Dermis microvascular lymphatic vessel endothelial cell (primary cell): ENCODE data around the gene NFE2L2. TPM values are rescaled to one million over a fixed set of nuclear protein-coding genes. Genes with fewer than 3 reads are reported as not detected.
"Not testable (repeated sequence)": the region's sequence is repeated elsewhere in the genome, so short reads cannot be mapped to it uniquely, and the experiment has no call there.

Experiments
- DNase-seq, 2 donors: peaks; one replicate each; pipeline versions ENCODE4 v3.0.0 to v3.0.0-alpha.2; 2010; ENCODE audit warnings: low read depth in 2 of 2
- total RNA-seq: library from RNA; depleted of rRNA; stranded (reverse); fragments of >200 nt; gene quantifications from 2 replicates; pipeline ENCODE4 v1.2.1, GENCODE V29; 2014

NFE2L2 gene
- total RNA-seq, 1 donor from 2014 or later = 22.9 TPM

DNA sequence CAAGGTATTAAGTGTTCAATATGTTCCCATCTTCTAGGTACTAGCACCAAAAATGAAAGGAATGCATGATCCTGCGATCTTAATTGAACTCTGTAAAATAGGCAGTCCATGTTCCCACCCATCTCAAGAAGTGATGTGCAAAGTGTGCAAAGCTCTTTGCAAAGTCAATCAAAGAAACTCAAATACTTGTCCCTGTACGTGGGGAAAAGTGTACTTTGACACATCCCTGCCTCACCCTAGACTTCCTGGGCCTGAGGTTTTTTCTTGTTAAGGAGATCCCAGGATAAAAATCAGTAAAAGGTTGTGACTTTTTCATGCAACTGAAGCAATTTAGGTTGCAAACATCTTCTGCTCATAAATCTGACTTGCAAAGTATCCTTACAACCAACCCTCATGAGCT, 26.6 kb downstream of the NFE2L2 start:
- DNase-seq = no peak

DNA sequence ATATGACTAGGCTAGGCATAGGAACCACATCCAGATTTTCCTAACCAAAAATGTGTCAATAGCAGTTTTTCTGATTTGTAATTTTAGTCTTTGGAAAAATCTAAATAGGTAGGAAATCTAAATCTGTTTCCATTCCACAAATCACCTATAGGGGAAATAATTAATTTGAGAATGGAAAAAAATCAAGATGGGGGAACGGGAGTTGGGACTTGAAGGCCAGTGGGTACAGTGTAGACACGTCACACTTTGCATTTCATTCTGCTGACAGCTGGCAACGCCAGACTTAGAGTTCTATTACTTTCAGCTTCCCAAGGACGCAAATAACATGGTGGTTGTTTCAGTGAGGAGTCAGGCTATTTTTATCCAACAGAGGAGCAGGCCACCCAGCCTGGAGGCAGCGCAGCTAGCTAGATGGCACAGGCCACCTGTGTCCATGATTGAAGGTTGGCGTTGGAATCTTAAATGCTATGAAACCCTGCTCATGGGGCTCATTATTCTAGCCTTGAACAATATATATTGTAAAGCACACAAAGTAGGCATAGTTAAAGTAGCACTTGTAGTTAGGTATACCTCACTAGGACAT, 28.6 kb downstream of the NFE2L2 start:
- DNase-seq = no peak

DNA sequence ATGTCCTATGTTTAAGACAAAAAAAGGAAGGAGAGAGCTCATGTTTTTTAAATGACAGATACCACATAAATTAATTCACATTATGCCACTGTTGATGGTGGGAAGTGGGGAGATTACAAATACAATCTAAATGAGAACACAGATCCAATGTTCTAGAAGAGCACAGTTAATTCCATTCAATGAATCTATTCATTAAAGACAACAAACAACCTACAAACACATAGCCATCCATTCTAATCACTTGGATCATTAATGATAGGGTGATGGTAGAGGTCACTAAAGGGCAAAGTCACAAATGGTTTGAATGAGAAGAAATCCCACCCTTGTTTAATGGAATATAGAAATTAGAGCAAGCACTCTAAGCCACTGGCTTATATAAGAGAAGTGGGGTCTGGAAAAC, 30.3 kb downstream of the NFE2L2 start:
- DNase-seq = no peak

DNA sequence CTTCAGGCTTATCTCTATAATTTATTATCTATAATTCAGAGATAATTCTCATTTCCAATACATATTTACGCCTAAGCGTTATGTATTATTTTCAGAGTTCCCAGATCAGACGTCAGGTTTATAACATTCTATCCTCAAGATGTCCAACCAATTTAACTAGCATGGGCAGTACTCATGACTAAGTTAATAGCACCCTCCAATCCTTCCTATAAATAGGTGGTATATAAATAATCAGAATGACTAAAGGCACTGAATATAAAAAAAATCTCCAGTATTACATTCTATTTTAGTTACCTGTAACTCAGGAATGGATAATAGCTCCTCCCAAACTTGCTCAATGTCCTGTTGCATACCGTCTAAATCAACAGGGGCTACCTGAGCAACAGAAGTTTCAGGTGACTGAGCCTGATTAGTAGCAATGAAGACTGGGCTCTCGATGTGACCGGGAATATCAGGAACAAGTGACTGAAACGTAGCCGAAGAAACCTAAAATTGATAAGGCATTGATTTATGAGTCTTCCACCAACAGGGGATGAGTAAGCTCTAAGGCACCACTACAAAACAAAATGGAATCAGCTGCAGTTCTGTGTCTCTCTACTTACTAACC, 32.3 kb downstream of the NFE2L2 start:
- DNase-seq = no peak

DNA sequence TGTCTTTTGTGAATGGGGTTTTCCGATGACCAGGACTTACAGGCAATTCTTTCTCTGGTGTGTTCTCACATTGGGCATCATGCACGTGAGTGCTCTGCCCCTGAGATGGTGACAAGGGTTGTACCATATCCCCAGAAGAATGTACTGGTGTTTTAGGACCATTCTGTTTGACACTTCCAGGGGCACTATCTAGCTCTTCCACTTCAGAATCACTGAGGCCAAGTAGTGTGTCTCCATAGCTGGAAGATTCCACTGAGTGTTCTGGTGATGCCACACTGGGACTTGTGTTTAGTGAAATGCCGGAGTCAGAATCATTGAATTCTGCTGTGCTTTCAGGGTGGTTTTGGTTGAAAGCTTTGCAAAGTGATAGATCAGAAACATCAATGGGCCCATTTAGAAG, 33.3 kb downstream of the NFE2L2 start:
- no peak for DNase-seq

DNA sequence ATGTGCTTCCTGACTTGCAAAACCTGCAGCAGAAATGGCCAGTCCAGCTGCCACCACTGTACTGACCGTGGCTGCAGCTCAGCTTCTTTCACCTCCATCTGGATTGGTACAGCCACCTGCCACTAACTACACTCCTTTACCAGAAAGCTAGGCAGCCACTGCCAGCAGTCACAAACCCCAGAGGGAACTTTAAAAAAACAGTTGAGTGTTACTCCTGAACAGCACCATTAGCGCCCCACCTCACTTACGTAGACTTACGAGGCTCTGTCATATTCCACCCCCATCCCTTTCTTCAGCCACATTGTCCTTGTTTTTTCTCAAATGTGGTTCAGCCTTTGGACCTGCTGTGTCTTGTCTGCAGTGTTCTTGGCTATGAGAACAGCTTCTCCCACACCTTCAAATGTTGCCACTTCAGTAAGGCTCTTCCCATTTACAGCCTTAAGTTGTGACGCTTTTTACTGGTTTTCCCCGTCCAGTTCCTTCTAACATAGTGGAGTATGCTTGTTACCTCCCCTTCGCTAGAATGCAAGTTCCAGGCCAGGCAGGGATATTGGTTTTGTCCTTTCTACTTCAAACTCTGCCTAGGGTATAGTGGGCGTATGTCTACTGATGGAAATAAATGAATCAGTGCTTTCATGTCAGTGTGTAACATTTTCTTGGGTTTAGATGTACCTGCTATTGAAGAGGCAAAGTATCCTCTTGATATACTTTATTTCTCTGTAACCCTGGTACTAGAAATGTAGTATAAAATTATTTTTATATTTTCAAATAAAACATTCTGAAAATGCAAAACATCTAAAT, 34.9 kb downstream of the NFE2L2 start:
- DNase-seq = no peak

DNA sequence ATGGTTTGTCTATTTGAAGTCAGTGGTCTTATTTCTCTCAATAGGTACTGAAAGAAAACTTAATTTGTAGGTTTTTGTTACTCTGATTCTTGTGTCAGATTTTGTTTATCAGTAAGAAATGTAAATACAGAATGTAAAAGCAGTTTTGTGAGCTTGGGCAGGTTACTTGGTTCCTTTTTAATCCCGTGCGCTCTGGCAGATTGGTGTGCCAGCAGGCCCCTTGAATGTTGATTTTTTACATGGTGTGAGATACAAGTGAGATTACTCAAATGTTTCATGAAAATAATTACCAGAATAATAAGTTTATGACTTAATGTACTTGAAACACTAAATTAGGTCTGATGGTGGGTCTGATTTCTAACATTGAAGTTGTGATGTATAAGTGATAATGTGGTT, 38.6 kb downstream of the NFE2L2 start:
- DNase-seq = no peak

DNA sequence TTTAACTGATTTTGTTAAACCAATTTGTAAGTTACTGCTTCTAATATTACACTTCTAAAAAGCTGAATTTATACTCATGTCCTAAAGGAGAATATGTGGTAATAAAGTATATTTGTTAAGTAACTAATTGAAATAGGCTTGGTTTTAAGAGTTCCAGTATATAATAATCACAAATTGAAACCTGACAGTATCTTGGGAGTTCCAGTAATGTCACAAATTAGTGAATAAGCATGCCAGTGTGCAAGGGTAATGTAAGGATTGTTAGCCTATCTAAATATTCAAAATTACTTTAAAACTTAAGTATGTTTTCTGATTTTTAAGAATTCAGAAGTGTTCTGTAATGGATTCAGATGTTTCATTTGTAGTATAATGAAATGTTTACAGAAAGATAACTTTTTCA, 41.1 kb downstream of the NFE2L2 start:
- DNase-seq = not testable (repeated sequence)

DNA sequence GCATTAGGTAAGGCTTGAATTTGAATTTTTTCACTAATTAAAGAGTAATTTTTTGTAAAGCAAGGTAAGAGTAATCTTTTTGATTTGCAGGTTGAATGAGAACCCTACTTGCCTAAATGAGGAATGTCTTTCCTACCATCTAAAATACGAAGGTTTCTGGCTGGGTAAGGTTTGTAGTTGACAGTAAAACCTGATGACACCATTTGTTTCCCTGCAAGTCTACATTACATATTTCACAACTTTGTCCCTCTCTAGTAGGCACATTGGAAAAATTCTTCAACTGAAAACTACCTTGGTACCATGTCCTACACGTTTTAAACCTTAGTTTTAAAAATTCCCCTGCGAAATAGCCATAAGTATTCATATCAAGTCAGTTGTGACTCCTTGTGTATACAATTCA, 42.6 kb downstream of the NFE2L2 start:
- no peak for DNase-seq

DNA sequence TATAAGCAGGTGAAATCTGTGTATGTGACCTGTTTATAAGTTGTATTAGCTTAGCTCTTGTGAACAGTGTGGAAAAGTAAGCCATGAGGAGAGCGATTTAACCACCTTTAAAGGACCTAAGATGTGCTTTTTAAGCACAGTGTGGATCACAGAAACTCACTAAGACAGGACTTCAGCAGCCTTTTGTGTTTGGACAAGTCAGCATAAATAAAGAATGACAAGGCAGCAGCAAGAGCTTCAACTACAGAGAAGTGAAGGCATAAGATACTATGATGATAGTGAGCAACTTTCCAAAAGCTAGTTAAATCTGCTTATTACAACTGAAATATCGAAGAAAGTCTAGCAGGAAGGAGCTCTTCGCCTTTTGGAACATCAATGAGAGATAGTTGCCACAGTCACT, 43.0 kb downstream of the NFE2L2 start:
- DNase-seq = no peak

DNA sequence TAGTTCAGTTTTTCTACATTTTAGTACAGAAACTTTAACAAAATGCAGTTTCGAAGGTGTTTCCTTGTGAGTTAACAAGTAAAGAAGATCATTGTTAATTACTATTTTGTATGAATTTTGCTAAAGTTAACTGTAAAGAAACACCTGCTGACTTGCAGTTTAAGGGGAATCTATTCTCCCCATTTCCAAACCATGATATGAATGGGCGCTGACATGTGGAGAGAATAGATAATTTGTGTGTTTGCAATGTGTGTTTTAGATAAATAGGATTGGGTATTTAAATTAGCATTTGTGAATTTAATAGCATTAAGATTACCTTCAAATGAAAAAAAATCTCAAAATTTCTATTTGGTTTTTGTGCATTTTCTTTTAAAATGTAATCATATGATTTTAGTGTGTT, 44.7 kb downstream of the NFE2L2 start:
- not testable (repeated sequence) for DNase-seq

DNA sequence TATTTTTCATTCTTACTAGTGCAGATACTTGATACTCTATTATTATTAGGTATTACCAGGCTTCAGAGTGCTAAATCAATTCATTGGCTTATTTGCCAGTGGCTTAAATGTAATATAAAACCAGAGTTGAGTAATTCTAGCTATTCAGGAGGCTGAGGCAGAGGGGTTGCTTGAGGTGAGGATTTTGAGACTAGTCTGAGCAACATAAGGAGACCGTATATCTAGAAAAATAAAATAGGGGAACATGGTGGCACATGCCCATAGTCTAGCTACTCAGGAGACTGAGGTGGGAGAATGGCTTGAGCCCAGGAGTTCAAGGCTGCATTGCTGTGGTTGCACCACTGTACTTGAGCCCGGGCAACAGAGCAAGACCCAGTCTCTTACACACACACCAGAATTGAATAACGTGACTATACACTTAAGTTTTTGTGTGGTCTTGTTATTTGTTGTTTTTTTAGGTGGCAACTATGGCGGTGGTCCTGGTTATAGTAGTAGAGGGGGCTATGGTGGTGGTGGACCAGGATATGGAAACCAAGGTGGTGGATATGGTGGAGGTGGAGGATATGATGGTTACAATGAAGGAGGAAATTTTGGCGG, 47.2 kb downstream of the NFE2L2 start:
- DNase-seq = no peak

DNA sequence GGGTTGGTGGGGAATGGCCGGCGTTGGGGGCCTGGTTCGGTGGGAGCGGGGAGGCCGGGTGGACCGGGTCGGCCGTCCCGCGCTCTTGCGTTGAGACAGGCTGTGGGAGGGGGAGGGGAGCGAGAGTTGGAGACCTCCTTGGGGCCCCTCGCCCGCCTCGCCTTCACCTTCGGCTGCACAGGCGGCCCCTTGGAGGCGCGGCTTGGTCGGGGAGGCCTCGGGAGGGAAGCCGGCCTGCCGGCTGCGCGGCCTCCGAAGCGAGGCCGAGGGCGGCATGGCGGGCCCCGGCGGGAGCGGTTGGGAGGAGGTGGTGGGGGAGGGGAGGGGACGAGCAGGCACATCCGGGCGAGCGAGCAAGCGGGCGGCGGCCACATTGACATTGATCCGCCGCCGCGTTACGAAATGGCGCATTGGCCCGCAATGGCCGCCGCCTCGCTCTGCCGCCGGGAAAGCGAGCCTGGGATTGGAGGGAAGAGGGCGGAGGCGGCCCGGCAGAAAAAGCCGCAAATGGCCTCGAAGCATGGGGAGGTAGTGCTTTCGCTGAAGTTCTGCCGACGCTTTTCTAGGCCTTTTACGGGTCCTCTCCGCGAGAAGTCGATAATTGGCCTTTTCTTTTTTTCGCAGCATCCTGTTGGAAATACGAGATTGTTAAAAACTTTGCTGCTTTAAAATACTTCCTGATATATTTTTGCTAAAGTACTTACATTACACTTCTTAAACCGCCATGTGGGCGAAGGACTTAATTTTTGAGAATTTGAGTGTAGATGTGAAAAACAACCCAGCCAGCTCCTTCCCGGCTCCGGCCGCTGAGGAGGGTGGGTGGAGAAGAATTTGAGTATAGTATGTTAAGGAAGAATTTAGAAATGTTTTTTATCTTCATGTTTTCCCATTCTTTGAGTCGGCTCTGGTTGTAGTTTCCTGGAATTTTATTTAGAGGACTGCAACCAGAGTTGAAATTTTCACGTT, 51.4 kb downstream of the NFE2L2 start:
- DNase-seq = peak; percentile 78 to 92

DNA sequence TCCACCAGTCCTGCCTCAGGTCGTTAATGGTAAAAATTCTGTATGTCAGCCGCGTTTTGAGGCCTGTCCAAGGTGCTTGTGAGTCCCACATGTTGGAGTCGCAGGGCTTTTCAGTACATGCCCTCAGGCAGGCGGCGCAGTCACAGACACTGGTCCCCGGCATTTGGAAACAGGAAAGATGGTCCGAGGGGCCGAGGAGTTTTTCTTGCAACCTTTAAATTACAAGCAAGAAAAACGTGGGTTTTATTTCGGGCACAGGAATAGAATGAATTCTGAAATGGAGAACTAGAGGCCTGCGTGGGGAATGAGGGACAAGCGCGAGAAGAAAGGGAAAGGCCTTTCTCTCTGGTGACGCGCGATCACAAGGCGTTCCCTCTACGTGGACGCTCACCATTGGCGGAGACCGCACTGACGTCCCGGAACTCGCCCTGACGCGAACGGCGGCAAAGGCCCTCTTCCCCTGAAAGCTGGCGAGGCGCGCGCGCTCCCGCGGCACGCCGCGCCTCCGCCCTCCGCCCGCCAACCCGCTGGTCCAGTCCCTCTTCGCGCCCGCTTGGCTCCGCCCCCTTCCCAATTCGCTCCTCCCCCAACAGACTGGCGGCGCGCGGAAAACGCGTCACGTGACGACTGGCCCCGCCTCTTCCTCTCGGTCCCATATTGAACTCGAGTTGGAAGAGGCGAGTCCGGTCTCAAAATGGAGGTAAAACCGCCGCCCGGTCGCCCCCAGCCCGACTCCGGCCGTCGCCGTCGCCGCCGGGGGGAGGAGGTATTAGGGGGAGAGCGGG, 52.2 kb downstream of the NFE2L2 start, which contains the start of gene HNRNPA3:
HNRNPA3 (plus strand) TSS at position 689 of the 785 bp plus-strand sequence; CDS start at position 695, 6 bp downstream.
- peak; percentile 98 to 99 for DNase-seq

DNA sequence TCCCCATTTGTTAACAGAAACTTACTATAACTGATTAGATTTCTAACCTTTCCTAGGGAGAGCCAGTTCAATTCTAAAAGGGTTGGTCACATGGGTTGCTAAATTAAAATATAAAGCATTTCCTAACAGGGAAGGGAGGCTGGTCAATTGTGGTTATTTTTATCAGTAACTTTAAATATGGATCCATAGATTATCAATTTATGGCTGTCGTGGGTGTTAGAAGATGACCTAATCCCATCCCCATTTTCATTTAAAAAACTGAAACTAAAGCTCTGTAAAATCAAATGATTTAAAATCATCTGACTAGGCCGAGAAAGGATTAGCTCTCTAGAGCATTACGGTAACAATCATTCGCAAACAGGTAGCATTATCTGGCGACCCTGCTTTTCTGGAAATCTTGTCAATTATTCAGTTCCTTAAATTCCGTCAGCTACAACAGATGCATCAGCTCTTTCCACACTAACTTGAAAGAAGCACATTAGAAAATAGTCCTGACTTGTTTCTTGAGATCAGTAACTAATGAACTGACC, 52.9 kb downstream of the NFE2L2 start:
- DNase-seq = no peak

DNA sequence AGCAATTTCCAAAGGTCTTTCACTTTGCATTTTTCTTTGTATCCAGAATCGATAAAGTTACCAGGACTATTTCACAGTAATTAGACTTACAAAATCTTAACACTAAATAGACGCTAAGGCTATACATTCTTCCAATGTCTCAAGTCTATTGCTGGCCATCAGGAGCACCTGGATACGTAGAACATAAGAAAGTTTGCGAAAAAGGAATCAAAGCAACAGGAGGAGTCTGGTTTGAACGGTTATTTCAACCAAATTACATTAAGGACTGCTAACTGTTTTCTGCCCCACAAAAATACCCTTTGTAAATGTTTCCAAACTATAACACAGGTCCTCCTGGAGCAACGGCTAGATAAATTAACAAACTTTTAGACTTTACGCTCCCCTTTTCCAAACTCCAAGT, 53.4 kb downstream of the NFE2L2 start:
- no peak for DNase-seq

DNA sequence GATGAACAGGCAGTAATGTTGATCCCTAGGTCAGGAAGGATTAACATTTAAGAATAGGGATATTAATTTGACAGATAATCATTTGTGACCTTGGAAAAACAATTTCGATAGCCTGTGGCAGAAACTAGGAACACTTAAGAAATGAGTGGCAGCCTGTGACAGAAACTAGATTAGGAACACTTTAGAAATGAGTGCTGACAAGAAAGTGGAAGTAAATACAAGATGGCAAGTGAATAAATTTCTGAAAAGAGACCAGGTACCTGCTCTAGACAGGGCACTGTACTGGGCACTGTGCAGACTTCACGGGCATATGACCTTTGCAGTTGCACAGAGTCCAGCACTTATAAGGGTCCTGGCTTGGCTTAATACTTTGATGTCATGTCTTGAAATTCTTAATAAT, 57.4 kb downstream of the NFE2L2 start:
- no peak for DNase-seq

DNA sequence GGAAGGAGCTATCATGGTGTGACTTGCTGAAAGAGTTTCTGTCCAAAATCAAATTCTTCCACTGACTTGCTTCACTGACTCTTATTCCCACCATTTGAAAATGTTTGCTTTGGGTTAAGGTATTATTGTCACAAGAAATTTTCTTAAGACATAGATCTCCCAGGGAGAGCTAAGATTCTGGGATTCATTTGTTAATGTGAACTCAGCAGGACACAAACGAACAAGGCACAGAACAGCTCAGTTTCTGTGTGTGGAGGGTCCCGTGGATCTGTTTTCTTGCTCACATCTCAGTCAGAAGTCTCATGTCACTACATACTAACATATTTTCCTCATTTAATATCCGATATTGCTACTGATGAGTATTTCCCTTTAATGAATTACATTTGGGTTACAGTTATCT, 60.1 kb downstream of the NFE2L2 start:
- no peak for DNase-seq

DNA sequence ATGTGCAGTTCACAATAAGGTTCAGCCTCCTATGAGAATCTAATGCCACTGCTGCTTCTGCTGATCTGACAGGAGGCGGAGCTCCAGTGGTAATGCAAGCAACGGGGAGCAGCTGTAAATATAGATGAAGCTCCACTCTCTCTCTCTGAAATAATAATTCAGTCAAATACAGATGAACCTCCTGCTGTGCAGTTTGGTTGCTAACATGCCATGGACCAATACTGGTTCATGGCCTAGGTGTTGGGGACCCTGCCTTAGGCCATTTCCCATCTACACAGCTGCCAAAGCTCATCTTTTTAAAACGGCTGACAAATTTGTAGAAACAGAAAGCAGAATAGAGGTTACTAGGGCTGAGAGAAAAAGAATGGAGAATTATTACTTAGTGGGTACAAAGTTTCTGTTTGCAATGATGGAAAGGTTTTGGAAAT, 62.6 kb downstream of the NFE2L2 start:
- DNase-seq = no peak

DNA sequence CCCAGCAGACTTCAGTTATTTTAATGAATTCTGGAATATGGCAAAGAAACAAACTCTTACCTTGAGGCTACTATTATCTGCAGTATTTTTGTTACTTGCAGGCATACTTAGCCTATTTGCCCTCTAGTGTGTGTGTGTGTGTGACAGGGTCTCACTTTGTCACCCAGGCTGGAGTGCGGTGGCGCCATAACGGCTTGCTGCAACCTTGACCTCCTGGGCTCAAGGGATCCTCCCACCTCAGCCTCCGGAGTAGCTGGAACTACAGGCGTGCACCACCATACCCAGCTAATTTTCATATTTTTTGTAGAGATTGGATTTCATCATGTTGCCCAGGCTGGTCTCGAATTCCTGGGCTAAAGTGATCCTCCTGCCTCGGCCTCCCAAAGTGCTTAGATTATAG, 64.1 kb downstream of the NFE2L2 start:
- not testable (repeated sequence) for DNase-seq
